ENCODE results near the gene RHOBTB3.

GRCh38 chr5:95720094-95720786 is 10.9 kb upstream of the RHOBTB3 start:
- TF ChIP-seq, protein P1, sequence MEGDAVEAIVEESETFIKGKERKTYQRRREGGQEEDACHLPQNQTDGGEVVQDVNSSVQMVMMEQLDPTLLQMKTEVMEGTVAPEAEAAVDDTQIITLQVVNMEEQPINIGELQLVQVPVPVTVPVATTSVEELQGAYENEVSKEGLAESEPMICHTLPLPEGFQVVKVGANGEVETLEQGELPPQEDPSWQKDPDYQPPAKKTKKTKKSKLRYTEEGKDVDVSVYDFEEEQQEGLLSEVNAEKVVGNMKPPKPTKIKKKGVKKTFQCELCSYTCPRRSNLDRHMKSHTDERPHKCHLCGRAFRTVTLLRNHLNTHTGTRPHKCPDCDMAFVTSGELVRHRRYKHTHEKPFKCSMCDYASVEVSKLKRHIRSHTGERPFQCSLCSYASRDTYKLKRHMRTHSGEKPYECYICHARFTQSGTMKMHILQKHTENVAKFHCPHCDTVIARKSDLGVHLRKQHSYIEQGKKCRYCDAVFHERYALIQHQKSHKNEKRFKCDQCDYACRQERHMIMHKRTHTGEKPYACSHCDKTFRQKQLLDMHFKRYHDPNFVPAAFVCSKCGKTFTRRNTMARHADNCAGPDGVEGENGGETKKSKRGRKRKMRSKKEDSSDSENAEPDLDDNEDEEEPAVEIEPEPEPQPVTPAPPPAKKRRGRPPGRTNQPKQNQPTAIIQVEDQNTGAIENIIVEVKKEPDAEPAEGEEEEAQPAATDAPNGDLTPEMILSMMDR (IDR thresholded peaks at IDR 0.05), result no peak
- no peak for TF ChIP-seq POLR2A (IDR thresholded peaks at IDR 0.05)
